ELF-1 (cell line): ENCODE data around the gene PLK5.
"Not testable (repeated sequence)": the region's sequence is repeated elsewhere in the genome, so short reads cannot be mapped to it uniquely, and the experiment has no call there.

ENCODE experiments used
- DNase-seq: peaks from one replicate; pipeline ENCODE4 v3.0.0-alpha.2; 2016; ENCODE audit warnings: low read depth, low spot score

PLK5 gene

DNA sequence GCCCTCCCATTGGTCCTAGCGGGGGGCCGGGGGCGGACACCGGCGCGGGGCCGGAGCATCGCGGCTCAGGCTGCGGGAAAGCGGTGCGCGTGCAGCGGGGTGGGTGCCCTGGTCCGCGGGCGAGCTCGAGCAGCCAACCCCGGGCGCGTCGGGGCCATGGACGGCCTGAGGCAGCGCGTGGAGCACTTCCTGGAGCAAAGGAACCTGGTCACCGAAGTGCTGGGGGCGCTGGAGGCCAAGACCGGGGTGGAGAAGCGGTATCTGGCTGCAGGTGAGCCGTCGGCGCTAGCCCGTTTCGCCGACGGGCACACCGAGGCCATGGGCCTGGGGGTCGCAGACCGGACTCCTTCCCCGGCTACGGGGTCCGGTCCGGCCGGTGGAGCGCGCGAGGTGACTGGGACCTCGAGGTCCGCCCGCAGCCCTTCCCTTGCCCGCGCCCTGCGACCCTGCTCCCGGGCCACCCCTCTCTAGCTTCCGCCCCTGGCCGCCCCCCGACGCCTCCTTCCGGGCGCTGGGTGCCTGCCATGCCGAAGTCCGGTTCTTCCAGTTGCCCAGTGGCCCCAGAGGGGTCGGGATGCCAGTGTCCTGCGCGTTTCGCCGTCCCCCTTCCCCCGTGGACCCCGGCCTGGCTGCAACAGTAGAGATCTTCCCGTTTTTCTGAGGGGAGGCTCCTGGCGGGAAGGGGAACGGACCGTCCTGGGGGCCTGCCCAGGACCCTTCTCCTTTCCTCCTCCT is 32.6 kb upstream of the PLK5 start, which contains the start of gene REEP6:
Gene REEP6 (plus strand): TSS at position 68 of the 735 bp plus-strand sequence. CDS start 89 bp downstream, at position 157.
- DNase-seq: no peak

GRCh38 chr19:1491849-1492170 is 32.1 kb upstream of the PLK5 start:
- DNase-seq: no peak

DNA sequence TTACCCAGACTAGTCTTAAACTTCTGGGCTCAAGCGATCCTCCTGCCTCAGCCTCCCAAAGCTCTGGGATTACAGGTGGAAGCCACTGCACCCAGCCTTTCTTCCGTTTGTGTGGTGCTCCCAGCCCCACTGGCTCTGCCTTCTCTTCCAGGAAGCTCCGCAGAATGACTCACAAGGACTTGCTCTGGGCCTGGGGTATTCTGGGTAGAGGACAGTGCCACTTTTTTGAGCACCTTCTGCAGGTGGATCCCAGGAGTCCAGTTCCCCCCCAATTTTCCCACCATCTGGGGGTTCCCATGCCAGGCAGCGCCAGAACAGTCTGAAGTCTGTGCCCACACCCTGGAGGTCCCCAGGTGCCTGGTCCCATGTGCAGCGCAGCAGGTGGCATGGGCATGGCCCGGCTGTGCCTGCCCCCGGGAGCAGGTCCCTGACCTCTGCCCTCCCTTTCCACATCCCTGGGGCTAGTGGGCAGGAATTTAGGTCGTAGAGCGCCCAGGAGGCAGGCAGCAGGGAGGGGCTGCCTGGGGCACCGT is 31.3 kb upstream of the PLK5 start:
- DNase-seq: no peak

GRCh38 chr19:1494115-1494815 is 29.6 kb upstream of the PLK5 start:
- DNase-seq: no peak

DNA sequence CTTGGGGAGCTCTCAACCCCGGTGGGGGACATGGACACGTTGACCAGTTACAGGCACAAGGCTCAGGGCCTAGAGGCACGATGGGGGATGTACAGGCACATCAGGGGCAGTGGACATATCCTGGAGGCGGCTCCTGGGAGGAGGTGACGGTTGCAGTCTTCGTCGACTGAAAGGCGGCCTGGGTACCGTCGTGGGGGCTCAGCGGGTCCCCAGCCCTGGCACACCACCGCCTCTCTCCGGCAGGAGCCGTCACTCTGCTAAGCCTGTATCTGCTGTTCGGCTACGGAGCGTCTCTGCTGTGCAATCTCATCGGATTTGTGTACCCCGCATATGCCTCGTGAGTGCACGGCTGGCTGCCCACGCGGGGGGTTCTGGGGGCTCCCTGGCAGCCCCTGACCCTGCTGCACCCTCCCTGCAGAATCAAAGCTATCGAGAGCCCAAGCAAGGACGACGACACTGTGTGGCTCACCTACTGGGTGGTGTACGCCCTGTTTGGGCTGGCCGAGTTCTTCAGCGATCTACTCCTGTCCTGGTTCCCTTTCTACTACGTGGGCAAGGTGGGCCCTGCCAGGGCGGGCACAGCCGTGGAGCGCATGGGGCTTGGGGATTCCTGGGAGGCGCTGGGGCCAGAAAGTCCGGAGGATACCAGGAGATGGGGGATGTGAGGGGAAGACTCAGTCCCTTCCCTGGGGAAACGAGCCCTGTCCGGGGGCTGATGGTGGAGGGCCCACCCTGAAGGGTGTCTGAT is 28.7 kb upstream of the PLK5 start:
- no peak for DNase-seq

GRCh38 chr19:1495799-1496713 is 27.8 kb upstream of the PLK5 start:
- peak; percentile 72 for DNase-seq

DNA sequence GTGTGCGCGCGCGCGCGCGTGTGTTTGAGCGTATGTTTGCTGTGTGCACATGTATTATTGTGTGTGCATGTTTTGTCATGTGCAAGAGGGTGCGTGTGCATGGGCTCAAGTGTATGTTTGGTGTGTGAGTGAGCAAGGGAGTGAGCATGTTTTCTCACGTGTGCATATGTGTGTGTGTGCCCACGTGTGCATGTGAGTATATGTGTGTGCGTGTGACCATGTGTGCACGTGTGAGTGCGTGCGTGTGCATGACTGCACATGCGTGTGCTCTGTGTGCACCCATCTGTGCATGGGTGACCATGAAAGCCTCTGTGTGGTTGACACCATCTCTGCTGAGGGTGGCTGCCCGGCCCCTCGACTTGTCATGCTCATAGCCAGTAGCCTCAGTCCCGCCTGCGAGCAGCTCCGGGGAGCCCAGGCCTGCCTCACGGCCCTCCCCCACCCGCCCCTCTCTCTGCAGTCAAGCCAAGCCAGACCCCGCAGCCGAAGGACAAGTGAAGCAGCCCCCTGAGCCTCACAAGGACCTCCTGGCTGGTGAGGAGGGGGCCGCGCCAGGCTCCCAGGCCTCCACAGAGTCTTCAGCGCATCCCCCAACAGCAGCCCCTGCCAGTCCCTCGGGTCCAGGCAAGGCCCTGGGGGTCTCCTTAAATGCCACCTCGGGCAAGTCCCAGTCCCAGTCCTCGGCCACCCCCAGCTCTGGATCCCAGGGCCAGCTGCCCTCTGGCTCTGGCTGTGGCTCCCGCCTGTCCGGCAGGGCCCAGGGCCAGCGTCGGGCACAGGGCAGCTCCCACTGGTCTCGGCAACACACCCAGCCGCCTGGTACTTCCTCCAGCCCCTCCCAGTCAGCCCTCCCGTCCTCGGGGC is 26.9 kb upstream of the PLK5 start:
- no peak for DNase-seq

DNA sequence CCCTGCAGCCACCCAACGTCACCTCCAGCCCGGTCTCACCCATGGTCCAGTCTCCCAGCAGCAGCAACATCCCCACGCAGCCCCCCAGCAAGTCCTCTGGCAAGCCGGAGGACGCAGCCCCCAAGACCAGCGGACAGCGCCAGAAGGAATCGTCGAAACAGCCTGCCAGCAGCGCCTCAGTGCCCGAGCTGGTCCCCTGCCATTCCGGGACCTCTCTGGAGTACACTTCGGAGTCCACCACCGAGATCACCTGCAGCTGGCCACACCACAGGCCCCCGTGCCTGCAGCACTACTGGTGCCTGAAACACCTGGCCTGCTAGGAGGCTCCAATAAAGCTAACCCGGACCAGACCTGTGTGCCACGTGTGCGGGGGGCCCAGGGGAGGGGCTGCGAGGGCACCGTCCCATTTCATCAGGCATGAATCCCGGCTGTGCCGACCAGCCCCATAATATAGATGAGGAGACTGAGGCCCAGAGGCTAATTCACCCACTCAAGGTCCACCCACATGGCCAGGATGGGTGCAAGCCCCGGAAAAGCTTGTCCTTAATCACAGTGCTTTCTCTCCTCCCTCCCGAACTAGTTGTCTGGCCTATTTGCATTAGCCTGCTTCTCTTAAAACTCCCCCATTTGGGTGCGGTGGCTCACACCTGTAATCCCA is 26.2 kb upstream of the PLK5 start:
- DNase-seq: no peak

GRCh38 chr19:1499231-1499630 is 24.6 kb upstream of the PLK5 start:
- not testable (repeated sequence) for DNase-seq

DNA sequence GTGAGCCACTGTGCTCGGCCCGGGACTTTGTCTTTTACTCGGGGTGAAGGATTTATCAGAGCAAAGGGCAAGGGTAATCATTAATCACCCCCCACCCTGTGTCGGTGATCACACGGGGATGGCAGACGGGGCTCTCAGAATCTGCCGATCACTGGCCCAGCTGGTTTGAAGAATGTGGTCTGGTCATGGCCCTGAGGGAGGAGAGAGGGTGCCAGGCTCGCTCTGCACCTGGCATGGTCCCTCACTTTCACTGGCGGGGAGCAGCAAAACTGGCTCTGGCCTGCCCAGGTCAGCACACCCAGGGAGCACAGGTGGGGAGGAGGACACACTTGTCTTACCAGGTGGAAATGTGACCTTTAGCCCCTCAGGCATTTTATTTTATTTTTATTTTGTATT is 22.7 kb upstream of the PLK5 start:
- DNase-seq: no peak

GRCh38 chr19:1502433-1503088 is 21.3 kb upstream of the PLK5 start:
- DNase-seq: no peak

DNA sequence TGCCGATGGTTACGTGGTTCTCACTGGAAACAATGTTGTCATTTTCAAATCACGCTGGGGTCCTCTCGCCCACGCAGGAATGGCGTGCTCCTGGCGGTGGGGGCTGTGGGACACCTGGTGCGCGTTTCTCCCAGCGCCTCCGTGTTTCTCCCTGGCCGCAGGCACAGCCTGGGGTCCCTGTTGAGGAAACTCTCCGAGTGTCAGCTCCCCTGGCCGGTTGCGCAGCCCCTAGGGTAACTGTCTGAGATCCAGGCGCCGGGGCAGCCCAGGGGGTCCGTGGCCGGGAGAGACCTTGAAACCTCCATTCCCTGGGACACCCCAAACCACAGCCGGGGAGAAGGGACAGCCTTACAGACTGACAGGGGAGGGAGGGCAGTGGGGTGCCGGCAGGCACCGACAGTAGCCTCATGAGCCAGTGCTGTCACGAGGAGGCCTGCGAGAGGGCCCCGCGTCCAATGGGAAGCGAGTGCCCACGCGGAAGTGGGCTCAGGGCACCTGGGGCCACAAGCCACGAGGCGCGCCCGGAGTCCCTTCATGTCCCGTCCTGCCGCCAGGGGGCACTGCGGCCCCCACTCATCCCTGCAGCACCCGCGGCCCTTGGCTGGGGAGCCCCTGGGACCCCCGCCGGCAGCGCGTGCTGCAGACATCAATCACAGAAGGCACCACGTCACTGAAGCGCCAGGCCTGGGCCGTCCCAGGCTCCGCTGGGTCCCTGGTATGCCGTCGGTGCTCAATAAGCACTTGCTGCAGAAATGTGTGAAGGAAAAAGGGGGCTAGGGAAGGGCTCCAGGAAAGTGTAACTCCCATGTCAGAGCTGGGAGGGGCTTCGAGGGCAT is 20.6 kb upstream of the PLK5 start:
- peak; percentile 74 for DNase-seq

- DNase-seq: no peak
Measured at GRCh38 chr19:1503925-1504773, 19.7 kb upstream of the PLK5 start.

DNA sequence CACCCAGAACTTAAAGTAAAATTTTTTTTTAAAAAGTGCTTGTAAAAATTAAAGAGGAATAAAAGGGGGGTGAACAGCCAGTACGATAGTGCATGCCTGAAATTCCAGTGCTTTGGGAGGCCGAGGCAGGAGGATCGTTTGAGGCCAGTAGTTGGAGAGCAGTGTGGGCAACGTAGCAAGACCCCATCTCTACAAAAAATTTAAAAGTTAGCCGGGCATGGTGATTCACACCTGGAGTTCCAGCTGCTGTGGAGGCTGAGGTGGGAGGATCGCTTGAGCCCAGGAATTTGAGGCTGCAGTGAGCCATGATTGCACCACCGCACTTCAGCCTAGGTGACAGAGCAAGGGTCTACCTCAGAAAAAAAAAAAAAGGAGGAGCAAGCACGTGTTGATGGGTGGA is 18.9 kb upstream of the PLK5 start:
- no peak for DNase-seq

GRCh38 chr19:1505991-1506881 is 17.6 kb upstream of the PLK5 start:
- DNase-seq: no peak

GRCh38 chr19:1507192-1507660 is 16.7 kb upstream of the PLK5 start:
- no peak for DNase-seq
